ENCODE data around the gene RADIL.

Gene RADIL

DNA sequence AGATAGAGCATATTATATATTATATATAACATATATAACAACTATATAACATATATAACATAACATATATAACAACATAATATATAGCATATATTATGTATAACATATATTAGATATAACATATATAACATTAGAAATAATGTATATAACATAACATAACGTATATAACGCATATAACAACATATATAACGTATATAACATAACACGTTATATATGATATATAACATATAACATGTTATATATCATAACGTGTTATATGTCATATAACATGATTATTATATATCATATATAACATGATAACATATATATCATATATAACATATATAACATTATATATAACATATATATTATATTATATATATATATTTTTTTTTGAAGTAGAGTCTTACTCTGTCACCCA is 104.4 kb downstream of the RADIL start:
- no peak for DNase-seq
- H3K27ac ChIP-seq (ENCODE audit: insufficient read depth, low read length, poor library complexity, severe bottlenecking): no peak overlapping the region
- no peaks in the 10 kb centered on the region for H3K27me3 ChIP-seq (replicated peaks; ENCODE audit: control insufficient read depth, insufficient read depth, low read length, poor library complexity, severe bottlenecking)
- no peak overlapping the region for H3K4me3 ChIP-seq (ENCODE audit: insufficient read depth, low read depth, low read length, poor library complexity, severe bottlenecking)
- H3K4me1 ChIP-seq (ENCODE audit: control insufficient read depth, insufficient read depth, low read length, poor library complexity, severe bottlenecking): peaks cover 9% of the 10 kb centered on the region
- peaks cover 42% of the 10 kb centered on the region for H3K36me3 ChIP-seq (ENCODE audit: control insufficient read depth, insufficient read depth, low read length)
- no peaks in the 10 kb centered on the region for H3K9me3 ChIP-seq (ENCODE audit: control insufficient read depth, low read length)

DNA sequence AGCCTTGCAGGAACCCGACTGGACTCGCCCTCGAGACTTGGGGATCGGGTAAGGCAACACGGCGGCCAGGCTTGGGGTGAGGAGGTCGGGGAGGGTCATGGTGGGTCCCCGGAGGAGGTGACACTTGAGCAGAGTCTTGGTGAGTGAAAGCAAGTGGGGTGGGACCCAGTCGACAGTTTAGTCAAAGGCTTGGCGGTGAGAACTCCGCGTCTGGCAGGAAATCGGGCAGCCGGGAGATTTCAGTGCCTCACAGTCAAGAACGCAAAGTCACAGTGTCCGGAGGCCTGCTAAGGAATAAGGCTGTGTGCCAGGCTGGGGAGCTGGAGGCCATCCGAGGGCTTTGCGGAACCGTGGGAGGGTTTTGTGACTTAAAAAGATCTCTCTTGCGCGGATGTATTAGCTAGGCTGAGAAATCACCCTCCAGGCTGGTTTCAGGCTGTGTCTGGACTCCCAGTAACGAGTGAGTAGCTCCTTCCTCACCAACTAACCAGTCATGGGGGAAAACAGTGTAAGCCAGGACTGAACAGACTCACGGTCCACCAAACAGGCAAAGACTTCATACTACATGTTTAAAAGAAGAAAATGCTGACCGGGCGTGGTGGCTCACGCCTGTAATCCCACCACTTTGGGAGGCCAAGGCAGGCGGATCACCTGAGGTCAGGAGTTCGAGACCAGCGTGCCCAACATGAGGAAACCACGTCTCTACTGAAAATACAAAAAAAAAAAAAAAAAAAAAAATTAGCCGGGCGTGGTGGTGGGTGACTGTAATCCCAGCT is 107.5 kb downstream of the RADIL start:
- Histone ChIP-seq H3K36me3 (ENCODE audit: control insufficient read depth, insufficient read depth, low read length) (peaks cover 11% of the 10 kb centered on the region), H3K27me3 (replicated peaks; ENCODE audit: control insufficient read depth, insufficient read depth, low read length, poor library complexity, severe bottlenecking) (no peaks in the 10 kb centered on the region), H3K27ac (ENCODE audit: insufficient read depth, low read length, poor library complexity, severe bottlenecking) (peak overlapping the region; percentile 92), H3K4me1 (ENCODE audit: control insufficient read depth, insufficient read depth, low read length, poor library complexity, severe bottlenecking) (peaks cover 9% of the 10 kb centered on the region), H3K4me3 (ENCODE audit: insufficient read depth, low read depth, low read length, poor library complexity, severe bottlenecking) (peak overlapping the region; percentile 72), H3K9me3 (ENCODE audit: control insufficient read depth, low read length) (no peaks in the 10 kb centered on the region)
- DNase-seq: peak; percentile 36 to 45 (median 38)

DNA sequence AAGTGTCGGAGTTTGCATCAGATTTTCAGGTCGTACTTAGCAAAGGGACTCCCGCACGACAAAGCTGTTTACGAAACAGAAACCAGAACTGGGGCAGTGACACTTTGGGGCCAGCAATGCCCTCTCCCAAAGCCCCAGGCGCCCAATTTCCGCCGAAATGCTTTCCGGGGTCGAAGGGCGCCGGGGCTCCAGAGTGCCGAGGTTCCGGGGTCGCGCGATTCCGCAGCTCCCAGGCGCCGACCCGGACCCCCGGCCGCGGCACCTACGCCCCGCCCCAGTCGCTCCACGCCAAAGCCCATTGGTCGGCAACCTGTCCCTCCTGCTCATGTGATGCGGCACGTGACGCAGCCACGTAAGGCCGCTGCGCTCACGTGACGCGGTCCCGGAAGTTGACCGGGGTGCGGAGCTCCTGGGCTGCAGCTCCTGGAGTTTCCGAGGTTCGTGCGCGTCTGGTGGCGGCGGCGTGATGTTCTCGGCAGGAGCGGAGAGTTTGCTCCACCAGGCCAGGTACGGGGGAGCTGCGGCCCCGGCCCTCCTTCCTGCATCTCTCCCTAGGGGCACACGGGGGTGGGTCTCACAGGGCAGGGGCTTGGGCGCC is 108.2 kb downstream of the RADIL start, which contains the start of gene AP5Z1:
Gene AP5Z1, plus strand, starts transcription at position 374 of the 598 bp plus-strand sequence. Its CDS starts 93 bp downstream, at position 467.
- Histone ChIP-seq H3K27me3 (replicated peaks; ENCODE audit: control insufficient read depth, insufficient read depth, low read length, poor library complexity, severe bottlenecking) (no peaks in the 10 kb centered on the region), H3K4me1 (ENCODE audit: control insufficient read depth, insufficient read depth, low read length, poor library complexity, severe bottlenecking) (peaks cover 9% of the 10 kb centered on the region), H3K9me3 (ENCODE audit: control insufficient read depth, low read length) (no peaks in the 10 kb centered on the region), H3K27ac (ENCODE audit: insufficient read depth, low read length, poor library complexity, severe bottlenecking) (peak within 1 kb of the TSS; percentile 92), H3K4me3 (ENCODE audit: insufficient read depth, low read depth, low read length, poor library complexity, severe bottlenecking) (peak within 1 kb of the TSS; percentile 72), H3K36me3 (ENCODE audit: control insufficient read depth, insufficient read depth, low read length) (peaks cover 7% of the 10 kb centered on the region)
- DNase-seq: peak; percentile 93 to 95 (median 95)

DNA sequence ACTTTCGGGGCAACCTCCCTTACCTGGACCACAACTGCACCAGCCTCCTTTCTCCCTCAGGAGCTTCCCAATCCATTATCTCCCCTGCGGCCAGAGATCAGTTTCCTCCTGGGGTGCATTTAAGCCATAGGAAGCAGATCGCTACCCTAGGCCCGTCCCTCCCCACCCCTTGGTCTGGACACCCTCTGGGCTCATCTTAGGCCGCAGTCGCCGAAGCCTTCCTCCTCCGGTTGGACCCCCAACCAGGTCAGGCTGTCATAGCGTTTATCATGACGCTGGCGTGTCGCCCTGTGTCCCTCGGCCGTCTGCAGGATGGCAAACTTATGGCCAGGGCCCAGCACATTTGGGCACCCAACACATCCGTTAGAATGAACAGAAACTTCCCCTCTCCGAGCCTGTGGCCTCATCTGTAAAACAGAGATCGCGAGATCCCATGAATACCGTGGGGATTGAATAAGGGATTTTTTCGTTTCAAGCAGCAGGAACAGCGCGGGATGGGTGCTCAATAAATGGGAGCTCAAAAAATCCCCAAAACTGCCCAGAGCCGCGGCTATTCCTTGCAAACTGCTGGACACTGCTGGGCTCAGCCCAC is 108.8 kb downstream of the RADIL start:
- no peak for DNase-seq

DNA sequence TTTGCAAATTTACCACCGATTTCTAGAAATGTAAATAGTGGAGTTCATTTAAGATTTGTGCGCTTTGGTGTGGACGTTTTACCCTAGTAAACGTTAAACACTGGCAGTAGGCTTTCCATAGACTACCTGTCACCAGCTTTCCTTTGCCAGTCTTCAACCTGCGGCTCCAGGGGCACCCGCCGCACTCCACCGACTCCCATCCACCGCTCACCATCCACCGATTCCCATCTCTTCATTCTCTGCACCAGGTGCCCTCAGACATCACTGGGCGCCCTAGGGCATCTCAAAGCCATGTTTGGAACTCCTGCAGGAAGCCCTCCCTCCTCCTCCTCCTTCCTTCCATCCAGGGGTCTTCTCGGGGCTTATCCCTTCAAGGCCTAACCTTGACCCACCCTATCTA is 109.5 kb downstream of the RADIL start:
- no peak for DNase-seq
- Histone ChIP-seq H3K27ac (ENCODE audit: insufficient read depth, low read length, poor library complexity, severe bottlenecking) (peak overlapping the region; percentile 92), H3K4me3 (ENCODE audit: insufficient read depth, low read depth, low read length, poor library complexity, severe bottlenecking) (no peak overlapping the region), H3K4me1 (ENCODE audit: control insufficient read depth, insufficient read depth, low read length, poor library complexity, severe bottlenecking) (peaks cover 9% of the 10 kb centered on the region), H3K27me3 (replicated peaks; ENCODE audit: control insufficient read depth, insufficient read depth, low read length, poor library complexity, severe bottlenecking) (no peaks in the 10 kb centered on the region), H3K9me3 (ENCODE audit: control insufficient read depth, low read length) (no peaks in the 10 kb centered on the region), H3K36me3 (ENCODE audit: control insufficient read depth, insufficient read depth, low read length) (peaks cover 7% of the 10 kb centered on the region)

More for the DNA sequence above, 108.8 kb downstream of the RADIL start:
- Histone ChIP-seq H3K4me3 (ENCODE audit: insufficient read depth, low read depth, low read length, poor library complexity, severe bottlenecking) (peak overlapping the region; percentile 72), H3K9me3 (ENCODE audit: control insufficient read depth, low read length) (no peaks in the 10 kb centered on the region), H3K27ac (ENCODE audit: insufficient read depth, low read length, poor library complexity, severe bottlenecking) (peak overlapping the region; percentile 92), H3K36me3 (ENCODE audit: control insufficient read depth, insufficient read depth, low read length) (peaks cover 7% of the 10 kb centered on the region), H3K27me3 (replicated peaks; ENCODE audit: control insufficient read depth, insufficient read depth, low read length, poor library complexity, severe bottlenecking) (no peaks in the 10 kb centered on the region), H3K4me1 (ENCODE audit: control insufficient read depth, insufficient read depth, low read length, poor library complexity, severe bottlenecking) (peaks cover 9% of the 10 kb centered on the region)

DNA sequence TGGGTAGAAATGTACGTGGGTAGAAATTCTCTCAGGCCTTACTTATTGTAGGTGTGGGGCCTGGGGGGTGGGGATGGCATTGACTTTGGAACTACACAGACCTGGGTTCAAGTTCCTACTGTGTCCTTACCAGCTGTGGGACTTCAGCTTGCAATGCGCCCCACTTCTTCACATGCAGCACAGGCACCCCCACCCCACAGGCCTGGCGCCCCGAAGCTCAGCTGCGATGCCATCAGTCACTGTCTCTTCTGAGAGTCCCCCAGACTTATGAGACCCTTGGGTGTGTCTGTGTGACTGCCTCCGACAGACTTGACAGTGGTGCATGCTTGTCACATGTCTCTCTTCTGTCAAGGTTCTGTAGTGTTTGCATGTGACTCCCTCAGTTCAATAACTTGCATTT is 111.2 kb downstream of the RADIL start:
- H3K36me3 ChIP-seq (ENCODE audit: control insufficient read depth, insufficient read depth, low read length): no peaks in the 10 kb centered on the region
- H3K9me3 ChIP-seq (ENCODE audit: control insufficient read depth, low read length): no peaks in the 10 kb centered on the region
- H3K27me3 ChIP-seq (replicated peaks; ENCODE audit: control insufficient read depth, insufficient read depth, low read length, poor library complexity, severe bottlenecking): no peaks in the 10 kb centered on the region
- DNase-seq: no peak
- peaks cover 9% of the 10 kb centered on the region for H3K4me1 ChIP-seq (ENCODE audit: control insufficient read depth, insufficient read depth, low read length, poor library complexity, severe bottlenecking)
- H3K4me3 ChIP-seq (ENCODE audit: insufficient read depth, low read depth, low read length, poor library complexity, severe bottlenecking): no peak overlapping the region
- H3K27ac ChIP-seq (ENCODE audit: insufficient read depth, low read length, poor library complexity, severe bottlenecking): no peak overlapping the region

DNA sequence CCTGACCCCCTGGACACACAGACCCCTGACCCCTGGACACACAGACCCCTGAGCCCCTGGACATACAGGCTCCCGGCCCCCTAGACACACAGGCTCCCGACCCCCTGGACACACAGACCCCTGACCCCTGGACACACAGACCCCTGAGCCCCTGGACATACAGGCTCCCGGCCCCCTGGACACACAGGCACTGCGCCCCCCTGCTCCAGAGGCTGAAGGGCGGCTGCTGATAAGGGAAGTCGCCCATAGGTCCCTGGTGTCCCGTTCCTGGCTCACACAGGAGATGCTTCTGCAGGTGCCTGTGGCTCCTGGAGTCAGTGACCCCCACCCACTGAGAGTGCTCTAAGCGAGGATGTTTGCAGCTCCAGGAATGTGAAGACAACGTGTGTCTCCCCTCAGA is 111.8 kb downstream of the RADIL start:
- no peak for DNase-seq

DNA sequence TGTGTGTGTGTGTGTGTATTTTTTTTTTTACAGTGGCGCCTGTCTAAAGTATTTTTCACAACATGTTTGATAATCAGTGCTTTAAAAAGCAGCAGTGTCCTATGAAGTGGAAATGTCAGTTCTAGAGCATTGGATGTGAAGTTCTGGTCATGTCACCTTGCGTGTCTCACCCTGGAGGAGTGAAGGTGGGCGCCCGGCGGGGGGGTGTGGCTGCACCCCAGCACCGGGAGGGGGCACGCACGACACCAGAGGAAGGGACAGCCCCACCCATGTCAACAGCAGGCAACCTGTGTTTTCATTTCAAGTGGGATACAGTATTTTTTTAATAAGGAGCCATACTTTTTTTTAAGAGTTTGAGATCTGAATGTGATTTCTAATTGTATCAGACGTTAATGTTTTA is 112.6 kb downstream of the RADIL start:
- Histone ChIP-seq H3K9me3 (ENCODE audit: control insufficient read depth, low read length) (no peaks in the 10 kb centered on the region), H3K27me3 (replicated peaks; ENCODE audit: control insufficient read depth, insufficient read depth, low read length, poor library complexity, severe bottlenecking) (no peaks in the 10 kb centered on the region), H3K4me3 (ENCODE audit: insufficient read depth, low read depth, low read length, poor library complexity, severe bottlenecking) (no peak overlapping the region), H3K36me3 (ENCODE audit: control insufficient read depth, insufficient read depth, low read length) (no peaks in the 10 kb centered on the region), H3K27ac (ENCODE audit: insufficient read depth, low read length, poor library complexity, severe bottlenecking) (no peak overlapping the region), H3K4me1 (ENCODE audit: control insufficient read depth, insufficient read depth, low read length, poor library complexity, severe bottlenecking) (peaks cover 5% of the 10 kb centered on the region)
- no peak for DNase-seq

More for the DNA sequence above, 111.8 kb downstream of the RADIL start:
- no peak overlapping the region for H3K27ac ChIP-seq (ENCODE audit: insufficient read depth, low read length, poor library complexity, severe bottlenecking)
- no peaks in the 10 kb centered on the region for H3K27me3 ChIP-seq (replicated peaks; ENCODE audit: control insufficient read depth, insufficient read depth, low read length, poor library complexity, severe bottlenecking)
- no peaks in the 10 kb centered on the region for H3K36me3 ChIP-seq (ENCODE audit: control insufficient read depth, insufficient read depth, low read length)
- H3K4me3 ChIP-seq (ENCODE audit: insufficient read depth, low read depth, low read length, poor library complexity, severe bottlenecking): no peak overlapping the region
- H3K4me1 ChIP-seq (ENCODE audit: control insufficient read depth, insufficient read depth, low read length, poor library complexity, severe bottlenecking): peaks cover 5% of the 10 kb centered on the region
- H3K9me3 ChIP-seq (ENCODE audit: control insufficient read depth, low read length): no peaks in the 10 kb centered on the region

DNA sequence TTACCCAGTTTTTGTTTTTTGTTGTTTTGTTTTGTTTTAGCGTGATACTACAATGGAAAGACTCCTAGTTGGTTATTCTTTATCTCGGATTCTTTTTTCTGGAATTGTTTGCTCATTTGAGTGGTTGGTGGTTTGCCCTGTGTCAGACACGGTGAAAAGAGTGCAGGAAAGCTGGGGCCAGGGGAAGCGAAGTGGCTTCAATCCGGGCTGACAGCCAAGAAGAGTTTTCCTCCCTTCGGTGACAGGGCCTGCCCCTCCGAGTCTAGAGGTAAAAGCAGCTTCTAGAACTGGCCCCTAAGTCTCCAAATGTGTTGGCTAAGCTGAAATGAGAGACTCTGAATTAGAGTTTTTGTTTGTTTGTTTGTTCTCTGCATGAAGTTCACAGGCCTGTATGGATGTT is 113.8 kb downstream of the RADIL start:
- H3K4me3 ChIP-seq (ENCODE audit: insufficient read depth, low read depth, low read length, poor library complexity, severe bottlenecking): no peak overlapping the region
- DNase-seq: no peak
- H3K9me3 ChIP-seq (ENCODE audit: control insufficient read depth, low read length): no peaks in the 10 kb centered on the region
- no peaks in the 10 kb centered on the region for H3K27me3 ChIP-seq (replicated peaks; ENCODE audit: control insufficient read depth, insufficient read depth, low read length, poor library complexity, severe bottlenecking)
- no peaks in the 10 kb centered on the region for H3K36me3 ChIP-seq (ENCODE audit: control insufficient read depth, insufficient read depth, low read length)
- H3K27ac ChIP-seq (ENCODE audit: insufficient read depth, low read length, poor library complexity, severe bottlenecking): no peak overlapping the region
- peaks cover 4% of the 10 kb centered on the region for H3K4me1 ChIP-seq (ENCODE audit: control insufficient read depth, insufficient read depth, low read length, poor library complexity, severe bottlenecking)
